HG03520 (cell line): Measurements from ENCODE around the gene HMGA1.
"Not testable (repeated sequence)": the region's sequence is repeated elsewhere in the genome, so short reads cannot be mapped to it uniquely, and the experiment has no call there.

Source experiments
- ATAC-seq: cut with Tn5 transposase; IDR thresholded peaks from one replicate; pipeline ENCODE4 v1.9.1; 2021; ENCODE audit warnings: mild to moderate bottlenecking, moderate library complexity; ENCODE audit not compliant: unreplicated experiment

HMGA1 gene

DNA sequence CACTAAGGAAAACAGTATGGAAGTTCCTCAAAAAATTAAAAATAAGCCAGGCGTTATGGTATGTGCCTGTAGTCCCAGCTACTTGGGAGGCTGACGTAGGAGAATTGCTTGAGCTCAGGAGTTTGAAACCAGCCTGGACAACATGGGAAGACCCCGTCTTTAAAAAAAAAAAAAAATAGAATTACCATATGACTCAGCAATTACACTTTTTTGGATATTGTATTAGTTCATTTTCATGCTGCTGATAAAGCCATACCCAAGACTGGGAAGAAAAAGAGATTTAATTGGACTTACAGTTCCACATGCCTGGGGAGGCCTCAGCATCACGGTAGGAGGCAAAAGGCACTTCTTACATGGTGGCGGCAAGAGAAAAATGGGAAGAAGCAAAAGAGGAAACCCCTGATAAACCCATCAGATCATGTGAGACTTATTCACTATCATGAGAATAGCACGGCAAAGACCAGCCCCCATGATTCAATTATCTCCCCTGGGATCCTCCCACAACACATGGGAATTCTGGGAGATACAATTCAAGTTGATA is 22.9 kb downstream of the HMGA1 start:
- ATAC-seq = no peak

DNA sequence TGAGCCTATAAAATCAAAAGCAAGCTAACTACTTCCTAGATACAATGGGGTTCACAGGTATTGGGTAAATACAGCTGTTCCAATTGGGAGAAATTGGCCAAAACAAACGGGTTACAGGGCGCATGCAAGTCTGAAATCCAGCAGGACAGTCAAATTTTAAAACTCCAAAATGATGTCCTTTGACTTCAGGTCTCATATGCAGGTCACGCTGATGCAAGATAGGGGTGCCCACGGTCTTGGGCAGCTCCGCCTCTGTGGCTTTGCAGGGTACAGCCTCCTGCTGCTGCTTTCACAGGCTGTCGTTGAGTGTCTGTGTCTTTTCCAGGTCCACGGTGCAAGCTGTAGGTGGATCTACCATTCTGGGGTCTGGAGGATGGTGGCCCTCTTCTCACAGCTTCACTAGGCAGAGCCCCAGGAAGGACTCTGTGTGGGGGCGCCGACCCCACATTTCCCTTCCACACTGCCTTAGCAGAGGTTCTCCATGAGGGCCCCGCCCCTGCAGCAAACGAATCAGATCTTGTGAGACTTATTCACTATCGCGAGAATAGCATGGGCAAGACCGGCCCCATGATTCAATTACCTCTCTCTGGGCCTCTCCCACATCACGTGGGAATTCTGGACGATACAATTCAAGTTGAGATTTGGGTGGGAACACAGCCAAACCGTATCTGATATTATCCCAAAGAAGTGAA is 24.0 kb downstream of the HMGA1 start:
- no peak for ATAC-seq

DNA sequence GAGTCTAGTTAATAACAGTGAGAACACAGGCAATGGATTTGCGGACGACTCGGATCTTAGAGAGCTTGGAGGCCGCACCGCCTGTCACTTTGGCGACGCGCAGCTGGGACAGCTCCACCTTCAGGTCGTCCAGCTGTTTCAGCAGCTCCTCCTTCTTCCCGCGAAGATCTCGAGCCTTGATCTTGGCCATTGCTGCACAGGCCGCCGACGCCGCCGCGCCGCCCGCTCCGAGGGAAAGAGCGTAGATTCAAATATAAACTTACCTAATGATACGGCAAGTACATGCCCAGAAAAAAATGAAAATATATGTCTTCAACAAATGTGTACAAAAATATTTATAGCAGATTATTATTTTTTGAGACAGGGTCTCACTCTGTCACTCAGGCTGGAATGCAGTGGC is 26.8 kb downstream of the HMGA1 start:
- ATAC-seq = not testable (repeated sequence)

DNA sequence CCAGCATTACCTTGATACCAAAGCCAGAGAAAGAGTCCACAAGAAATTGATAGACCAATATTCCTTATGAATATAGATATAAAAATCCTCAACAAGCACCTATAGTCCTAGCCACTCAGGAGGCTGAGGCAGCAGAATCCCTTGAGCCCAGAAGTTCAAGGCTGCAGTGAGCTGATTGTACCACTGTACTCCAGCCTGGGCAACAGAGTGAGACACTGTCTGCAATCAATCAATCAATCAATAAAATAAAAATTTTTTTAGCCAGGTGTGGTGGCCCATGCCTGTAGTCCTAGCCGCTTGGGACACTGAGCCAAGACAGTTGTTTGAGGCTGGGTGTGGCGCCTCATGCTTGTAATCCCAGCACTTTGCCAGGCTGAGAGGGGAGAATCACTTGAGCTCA is 31.1 kb downstream of the HMGA1 start:
- ATAC-seq = no peak

DNA sequence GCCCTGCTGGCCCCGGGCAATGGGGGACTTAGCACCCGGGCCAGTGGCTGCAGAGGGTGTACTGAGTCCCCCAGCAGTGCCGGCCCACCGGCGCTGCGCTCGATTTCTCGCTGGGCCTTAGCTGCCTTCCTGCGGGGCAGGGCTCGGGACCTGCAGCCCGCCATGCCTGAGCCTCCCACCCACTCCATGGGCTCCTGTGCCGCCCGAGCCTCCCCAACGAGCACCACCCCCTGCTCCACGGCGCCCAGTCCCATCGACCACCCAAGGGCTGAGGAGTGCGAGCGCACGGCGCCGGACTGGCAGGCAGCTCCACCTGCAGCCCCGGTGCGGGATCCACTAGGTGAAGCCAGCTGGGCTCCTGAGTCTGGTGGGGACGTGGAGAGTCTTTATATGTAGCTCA is 32.5 kb downstream of the HMGA1 start:
- not testable (repeated sequence) for ATAC-seq

DNA sequence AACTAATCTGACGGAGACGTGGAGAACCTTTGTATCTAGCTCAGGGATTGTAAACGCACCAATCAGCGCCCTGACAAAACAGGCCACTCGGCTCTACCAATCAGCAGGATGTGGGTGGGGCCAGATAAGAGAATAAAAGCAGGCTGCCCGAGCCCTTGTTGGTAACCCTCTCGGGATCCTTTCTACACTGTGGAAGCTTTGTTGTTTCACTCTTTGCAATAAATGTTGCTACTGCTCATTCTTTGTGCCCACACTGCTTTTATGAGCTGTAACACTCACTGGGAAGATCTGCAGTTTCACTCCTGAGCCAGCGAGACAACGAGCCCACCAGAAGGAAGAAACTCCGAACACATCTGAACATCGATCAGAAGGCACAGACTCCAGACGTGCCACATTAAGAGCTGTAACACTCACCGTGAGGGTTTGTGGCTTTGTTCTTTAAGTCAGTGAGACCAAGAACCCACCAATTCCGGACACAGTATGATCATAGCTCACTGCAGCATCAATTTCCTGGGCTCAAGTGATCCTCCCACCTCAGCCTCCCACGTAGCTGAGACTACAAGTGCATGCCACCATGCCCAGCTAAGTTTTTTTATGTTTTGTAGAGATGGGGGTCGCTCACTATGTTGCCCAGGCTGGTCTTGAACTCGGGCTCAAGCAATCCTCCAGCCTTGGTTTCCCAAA is 33.1 kb downstream of the HMGA1 start:
- ATAC-seq = not testable (repeated sequence)

DNA sequence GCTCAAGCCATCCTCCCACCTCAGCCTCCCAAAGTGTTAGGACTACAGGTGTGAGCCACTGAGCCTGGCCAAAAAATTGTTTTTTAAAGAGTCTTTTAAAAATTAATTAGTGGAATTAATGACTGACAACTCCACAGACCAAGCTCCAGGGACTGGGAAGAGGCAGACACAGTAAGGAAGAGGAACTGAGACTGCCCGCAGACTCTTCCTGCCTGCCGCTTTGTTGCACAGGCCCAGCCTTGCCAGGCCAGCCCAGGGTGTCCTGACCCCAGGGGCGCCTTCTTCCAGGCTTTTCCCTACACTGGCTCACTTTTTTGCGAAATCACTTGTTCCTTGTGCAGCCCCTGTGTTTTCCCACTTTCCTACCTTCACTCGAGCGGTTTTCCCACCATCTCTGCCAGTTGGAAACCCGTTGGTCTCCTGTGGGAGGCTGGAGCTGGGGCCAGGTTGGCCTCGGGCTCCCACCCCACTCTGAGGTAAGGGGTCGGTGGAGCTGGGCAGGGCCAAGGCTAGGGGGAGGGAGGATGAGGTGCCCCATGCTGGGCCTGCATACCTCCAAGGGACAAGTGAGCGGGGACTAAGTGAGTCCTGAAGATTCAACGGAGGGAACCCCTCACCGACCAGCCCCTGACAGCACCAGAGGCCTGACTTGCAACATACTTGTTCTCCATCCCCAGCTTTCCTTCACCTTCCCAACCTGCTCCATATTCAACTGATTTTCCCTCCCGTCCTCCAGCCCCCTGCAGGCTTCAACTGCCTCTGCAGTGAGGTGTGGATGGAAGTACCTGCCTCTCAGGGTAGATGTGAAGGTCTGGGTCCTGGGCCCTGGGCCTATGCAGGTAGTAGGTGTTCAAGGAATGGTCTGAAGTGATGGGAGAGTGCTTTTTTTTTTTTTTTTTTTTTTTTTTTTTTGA is 35.6 kb downstream of the HMGA1 start:
- ATAC-seq = no peak

DNA sequence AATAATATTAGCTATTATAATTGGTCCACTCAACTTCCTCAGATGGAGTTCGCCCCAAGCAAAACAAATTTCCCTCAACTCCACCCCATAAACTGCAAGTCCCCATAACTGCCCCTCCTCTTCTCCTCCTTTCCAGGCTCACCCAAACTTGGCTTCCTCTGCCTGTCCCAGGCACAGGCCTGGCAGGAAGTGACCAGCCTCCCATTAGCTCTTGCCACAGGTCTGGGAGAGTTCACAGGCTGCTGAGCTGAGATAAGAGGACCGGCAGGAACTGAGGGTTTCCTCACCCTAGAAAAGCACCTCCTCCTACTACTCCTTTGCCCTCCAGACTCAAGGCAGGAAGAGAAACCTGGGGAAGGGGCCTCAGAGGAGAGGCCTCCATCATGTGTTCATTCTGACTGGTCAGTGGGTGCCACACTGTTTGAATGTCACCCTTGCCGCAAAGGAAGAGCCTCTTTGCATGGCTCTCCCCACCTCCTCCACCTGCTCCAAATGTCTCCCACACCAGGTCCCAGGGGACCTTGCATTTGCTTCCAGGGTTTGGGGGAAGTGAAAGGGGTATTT is 36.7 kb downstream of the HMGA1 start:
- no peak for ATAC-seq

DNA sequence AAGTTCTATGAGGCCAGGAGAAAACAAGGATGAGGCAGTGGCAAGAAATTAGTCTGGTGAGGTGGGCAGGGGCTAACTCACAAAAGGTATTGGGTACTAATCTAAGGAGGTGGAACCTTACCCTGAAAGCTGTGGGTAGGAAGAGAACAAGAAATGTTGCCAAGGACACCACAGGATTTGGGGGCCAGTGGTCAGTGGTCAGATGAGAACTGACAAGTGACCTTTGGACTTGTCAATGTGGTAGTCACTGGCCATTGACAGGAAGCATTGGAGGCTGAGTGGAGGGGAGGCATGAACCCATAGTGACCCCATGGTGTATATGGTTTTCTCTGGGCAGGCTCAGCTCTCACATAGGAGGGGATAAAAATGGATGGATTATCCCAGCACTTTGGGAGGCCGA is 37.5 kb downstream of the HMGA1 start:
- ATAC-seq = no peak

DNA sequence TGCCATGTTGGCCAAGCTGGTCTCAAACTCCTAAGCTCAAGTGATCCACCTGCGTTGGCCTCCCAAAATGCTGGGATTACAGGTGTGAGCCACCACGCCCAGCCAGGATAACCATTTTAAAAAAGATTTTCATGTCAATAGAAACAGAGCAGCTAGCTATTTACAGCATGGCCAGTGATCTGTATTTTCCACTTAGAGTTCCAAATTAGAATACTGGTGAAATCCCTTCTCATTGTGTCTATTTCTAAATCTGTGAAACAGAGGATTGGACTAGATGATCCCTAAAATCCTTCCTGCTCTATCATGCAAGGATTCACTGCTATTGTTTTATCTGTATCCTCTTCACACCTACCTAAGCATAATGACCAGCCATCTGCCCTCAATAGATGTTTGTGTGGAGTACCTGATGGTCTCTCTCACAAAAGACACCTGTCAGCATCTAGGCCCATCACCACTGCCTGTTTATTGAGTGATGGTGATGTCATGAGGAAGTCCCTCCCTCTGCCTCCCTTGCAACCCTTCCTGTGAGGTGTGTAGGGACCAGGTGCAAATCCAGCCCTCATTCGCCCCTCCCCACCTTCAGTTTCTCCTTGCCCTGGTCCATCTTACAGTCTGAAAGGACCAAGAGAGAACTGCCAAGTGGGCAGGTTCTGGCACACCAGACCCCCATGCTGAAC is 38.6 kb downstream of the HMGA1 start:
- no peak for ATAC-seq

DNA sequence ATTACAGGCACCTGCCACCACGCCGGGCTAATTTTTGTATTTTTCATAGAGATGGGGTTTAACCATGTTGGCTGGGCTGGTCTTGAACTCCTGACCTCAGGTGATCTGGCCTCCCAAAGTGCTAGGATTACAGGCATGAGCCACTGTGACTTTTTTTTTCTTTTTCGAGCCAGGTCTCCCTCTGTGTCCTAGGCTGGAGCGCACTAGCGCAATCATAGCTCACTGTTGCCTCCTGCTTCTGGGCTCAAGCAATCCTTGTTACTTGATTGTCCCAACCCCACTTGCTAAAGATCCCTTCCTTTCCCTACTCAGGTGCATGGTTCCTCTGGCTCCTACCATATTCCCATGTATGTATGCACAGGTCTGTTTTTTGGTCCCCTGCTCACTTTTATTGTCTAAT is 39.5 kb downstream of the HMGA1 start:
- ATAC-seq = no peak

DNA sequence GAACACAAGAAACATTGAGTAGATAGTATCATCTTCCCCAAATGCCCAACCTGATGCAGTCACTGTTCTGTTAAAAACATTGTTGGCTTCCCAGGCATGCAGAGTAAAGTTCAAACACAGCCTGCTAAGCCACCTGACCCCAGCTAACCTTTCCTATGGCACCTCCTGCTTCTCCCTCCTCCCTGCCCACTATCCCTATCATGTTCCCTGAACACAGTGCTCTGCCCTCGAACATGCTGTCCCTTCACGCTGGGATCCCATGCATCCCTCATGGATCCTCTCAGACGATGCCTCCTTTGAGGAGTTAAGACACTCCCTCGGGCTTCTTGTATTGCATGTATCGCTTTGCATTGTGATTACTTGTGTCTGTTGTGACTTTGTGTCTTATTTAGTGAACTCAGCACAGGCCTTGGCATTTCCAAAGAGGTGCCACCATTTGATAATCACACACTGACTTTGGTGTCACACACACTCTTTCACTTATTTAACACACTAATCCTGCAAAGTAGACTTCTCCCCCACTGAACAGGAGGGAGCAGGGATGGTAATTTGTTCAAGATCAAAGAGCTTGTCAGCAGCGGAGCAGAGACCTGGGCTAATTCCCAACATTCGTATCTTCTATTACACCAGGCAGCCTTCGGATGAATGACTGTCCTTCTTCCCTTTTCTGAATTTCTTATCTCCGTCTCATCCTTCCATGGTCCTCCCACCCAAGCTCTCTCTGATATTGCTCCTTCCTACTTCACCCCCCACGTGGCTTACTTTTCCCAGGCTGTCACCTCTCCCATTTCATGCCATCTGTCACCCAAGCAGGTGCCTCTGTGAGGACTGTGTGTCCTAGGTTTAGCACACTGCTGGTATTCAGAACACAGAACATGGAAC is 40.4 kb downstream of the HMGA1 start:
- no peak for ATAC-seq

DNA sequence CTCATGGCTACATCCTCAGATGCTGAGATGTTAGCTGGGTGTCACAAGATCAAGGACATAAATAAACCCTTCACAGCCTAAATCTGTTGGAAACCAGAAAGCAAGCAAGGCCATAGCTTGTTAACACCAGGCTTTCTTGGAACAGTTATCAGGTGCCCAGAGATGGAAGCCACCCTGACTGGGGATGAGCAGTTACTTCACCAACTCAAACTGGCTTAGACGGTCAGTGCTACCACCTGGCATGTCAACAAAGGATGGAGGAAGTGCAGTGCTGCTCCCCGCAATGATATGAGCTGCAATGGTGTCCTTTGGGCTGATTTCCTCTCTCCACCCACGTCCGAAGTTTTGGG is 41.1 kb downstream of the HMGA1 start:
- ATAC-seq = no peak

DNA sequence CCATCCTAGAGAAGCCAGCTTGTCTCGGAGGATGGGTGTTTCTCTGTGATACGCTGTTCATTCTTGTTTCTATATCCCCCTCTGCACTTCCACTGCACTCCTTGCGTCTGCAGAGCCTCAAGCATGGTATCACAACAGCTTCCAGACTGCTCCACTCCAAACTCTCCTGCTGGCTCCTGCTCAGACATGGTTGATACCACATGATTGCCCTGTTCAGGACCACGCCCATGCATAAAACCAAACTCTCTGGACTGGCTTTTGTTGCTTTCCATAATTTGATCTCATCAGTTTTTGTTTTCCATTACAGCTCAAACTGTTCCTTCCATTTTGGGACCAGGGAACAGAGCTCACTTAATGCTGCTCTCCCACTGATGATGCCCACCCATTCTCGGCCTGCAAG is 42.2 kb downstream of the HMGA1 start:
- ATAC-seq = no peak

DNA sequence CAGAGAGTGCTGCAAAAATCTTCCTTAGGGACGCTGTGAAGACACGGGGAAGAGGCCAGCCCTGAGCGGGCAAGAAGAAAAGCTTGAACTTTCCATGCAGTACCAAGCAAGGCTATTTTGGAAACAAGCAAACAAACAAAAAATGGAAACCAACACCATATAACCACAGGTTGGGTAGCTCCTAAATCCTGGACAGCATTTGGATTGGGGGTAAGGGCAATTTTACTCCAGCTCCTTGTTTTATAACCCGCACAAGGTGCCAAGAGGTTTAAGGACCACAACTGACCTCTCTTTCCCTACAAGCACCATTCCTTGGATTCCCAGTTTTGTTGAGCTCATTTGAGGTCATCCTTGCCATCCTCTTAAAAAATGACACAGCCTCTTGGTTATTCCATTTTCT is 43.5 kb downstream of the HMGA1 start:
- ATAC-seq = no peak

DNA sequence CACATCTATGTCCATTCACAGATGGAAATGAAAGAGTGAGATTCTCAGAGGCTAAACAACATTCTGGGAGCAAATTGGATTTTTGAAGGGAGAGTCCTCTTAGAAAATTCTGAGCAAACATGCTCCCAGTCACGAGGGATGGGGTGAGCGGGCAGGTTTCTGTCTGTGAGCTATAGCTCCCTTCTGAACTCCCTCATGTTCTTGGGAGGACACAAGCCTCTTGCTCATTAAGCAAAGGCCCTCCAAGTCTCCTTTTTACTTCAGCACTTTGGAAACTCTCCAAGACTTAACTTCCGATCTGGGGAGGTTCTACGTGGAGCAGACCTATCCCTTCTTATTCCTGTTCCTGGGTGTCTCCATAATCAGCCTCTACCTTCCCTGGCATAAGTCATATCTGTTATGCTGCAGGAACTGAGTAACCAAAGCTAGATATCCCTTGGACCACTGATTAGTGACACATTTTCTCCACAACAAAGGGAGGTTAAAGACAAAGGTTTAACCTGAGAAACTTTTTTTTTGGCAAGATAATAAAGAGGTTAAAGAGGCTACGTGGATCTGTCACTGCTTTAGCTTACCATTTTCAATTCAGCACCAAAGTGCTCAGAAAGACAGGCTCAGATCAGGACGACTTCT is 45.1 kb downstream of the HMGA1 start:
- ATAC-seq = no peak

DNA sequence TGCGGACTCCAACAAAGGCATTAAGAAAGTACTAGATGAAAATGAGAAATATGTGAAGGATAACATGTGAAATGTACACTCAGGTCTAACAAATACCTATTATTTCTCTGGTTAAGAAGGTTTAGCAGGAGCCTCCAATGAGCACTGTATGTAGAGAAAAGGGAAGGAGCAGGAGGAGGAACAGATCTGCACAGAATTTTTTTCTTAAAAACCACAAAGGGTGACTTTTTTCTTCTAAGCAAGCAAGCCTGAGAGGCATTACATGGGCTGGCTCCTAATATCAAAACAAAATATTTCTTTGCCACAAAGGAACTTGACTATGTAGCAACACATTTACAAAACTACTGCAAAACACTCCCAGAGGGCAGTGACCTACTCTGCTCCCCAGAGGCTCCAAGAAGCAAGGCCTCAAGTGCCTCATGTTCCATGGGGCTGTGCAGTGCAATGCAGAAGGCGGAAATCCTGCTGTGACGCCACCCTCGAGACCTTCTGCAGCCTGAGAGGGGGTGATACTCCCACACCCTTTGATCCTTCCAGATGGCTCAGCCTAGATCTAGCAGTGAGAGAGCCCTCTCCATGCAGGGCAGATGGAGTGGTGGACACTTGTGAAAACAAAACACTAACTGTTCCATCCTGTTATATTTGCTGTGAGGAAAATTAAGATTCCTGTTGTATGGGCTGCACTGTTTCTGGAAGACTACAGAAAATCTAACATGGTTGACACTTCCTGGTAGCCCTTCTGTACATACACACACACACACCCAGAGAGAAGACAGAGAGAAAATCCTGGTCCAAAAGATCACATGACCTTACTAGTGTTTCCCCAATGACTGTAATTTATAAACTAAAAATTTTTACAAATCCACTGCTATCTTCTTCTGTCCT is 48.1 kb downstream of the HMGA1 start:
- ATAC-seq = no peak

DNA sequence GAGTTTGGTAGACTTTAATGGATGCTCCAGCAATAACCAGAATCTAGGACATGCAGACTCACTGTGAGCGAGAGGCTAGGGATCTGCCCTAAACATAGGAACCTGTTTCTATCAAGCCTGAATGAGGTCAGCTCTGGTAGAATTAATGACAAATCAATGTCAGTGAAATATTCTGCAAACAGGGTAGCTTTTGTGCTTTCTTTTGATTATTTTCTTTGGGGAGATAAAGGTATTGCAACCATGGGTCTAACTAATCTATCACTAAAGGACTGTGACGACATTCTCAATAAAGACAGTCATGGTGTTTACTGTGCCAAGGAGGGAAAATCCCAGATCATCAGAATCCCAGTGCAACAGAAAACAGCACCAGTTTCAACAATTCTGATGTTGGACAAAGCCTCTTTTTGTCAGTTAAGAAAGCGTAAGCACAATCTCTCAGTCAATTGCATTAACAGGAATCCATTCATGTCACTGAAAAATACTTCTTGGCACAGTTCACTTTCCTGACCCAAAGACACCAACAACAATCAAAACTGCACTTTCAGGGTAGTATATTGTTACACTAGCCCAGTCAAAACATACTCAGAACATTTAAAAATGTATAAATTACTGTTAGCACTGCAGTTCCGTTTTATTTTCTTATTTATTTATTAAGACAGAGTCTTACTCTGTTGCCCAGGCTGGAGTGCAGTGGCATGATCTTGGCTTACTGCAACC is 48.9 kb downstream of the HMGA1 start:
- ATAC-seq = no peak
